ENCODE measurements around the gene FAM174C. TPM values are rescaled to one million over a fixed set of nuclear protein-coding genes. Genes with fewer than 3 reads are reported as not detected.

The FAM174C gene
- total RNA-seq, 2 experiments from 2014 or later: 74.8 to 76.1 TPM

GRCh38 chr19:1287354-1288225 lies 12.3 kb downstream of the FAM174C start:
- no peak for DNase-seq
- Mint-ChIP-seq H3K27me3 (peaks cover 35% of the 10 kb centered on the region), H3K4me1 (ENCODE audit: low read depth) (peaks cover 10% of the 10 kb centered on the region), H3K36me3 (no peaks in the 10 kb centered on the region), H3K27ac (no peak overlapping the region), H3K4me3 (no peak overlapping the region), H3K9me3 (no peaks in the 10 kb centered on the region)
- intact Hi-C loops (cut with micrococcal nuclease): no loop called here
- POLR2A ChIA-PET: no interaction called here
- CTCF ChIA-PET: no interaction called here

GRCh38 chr19:1288226-1288612 lies 12.9 kb downstream of the FAM174C start:
- H3K36me3 Mint-ChIP-seq: no peaks in the 10 kb centered on the region
- no peak for DNase-seq
- H3K4me3 Mint-ChIP-seq: no peak overlapping the region
- H3K9me3 Mint-ChIP-seq: no peaks in the 10 kb centered on the region
- H3K27me3 Mint-ChIP-seq: peaks cover 38% of the 10 kb centered on the region
- no peak overlapping the region for H3K27ac Mint-ChIP-seq
- peaks cover 10% of the 10 kb centered on the region for H3K4me1 Mint-ChIP-seq (ENCODE audit: low read depth)
- ChIA-PET CTCF (no interaction called here), POLR2A (no interaction called here)
- intact Hi-C loops (cut with micrococcal nuclease): no loop called here

GRCh38 chr19:1288833-1289685 lies 13.7 kb downstream of the FAM174C start:
- Mint-ChIP-seq H3K9me3 (no peaks in the 10 kb centered on the region), H3K4me3 (no peak overlapping the region), H3K4me1 (ENCODE audit: low read depth) (peaks cover 10% of the 10 kb centered on the region), H3K27me3 (peaks cover 38% of the 10 kb centered on the region), H3K27ac (no peak overlapping the region), H3K36me3 (no peaks in the 10 kb centered on the region)
- POLR2A ChIA-PET: no interaction called here
- CTCF ChIA-PET: no interaction called here
- no peak for DNase-seq
- intact Hi-C loops (cut with micrococcal nuclease): no loop called here

- H3K4me3 Mint-ChIP-seq: no peak overlapping the region
- H3K27me3 Mint-ChIP-seq: peaks cover 37% of the 10 kb centered on the region
- H3K27ac Mint-ChIP-seq: no peak overlapping the region
- intact Hi-C loops (cut with micrococcal nuclease): no loop called here
- CTCF ChIA-PET: no interaction called here
- no peaks in the 10 kb centered on the region for H3K36me3 Mint-ChIP-seq
- POLR2A ChIA-PET: no interaction called here
- no peaks in the 10 kb centered on the region for H3K9me3 Mint-ChIP-seq
- H3K4me1 Mint-ChIP-seq (ENCODE audit: low read depth): peaks cover 10% of the 10 kb centered on the region
- DNase-seq: no peak
Measured at GRCh38 chr19:1289686-1290025, 14.3 kb downstream of the FAM174C start.

- ChIA-PET POLR2A (no interaction called here), CTCF (no interaction called here)
- H3K4me1 Mint-ChIP-seq (ENCODE audit: low read depth): peaks cover 4% of the 10 kb centered on the region
- H3K4me3 Mint-ChIP-seq: no peak overlapping the region
- no peak for DNase-seq
- intact Hi-C loops (cut with micrococcal nuclease): no loop called here
- no peak overlapping the region for H3K27ac Mint-ChIP-seq
- peaks cover 36% of the 10 kb centered on the region for H3K27me3 Mint-ChIP-seq
- no peaks in the 10 kb centered on the region for H3K36me3 Mint-ChIP-seq
- no peaks in the 10 kb centered on the region for H3K9me3 Mint-ChIP-seq
Measured at GRCh38 chr19:1290196-1290702, 14.9 kb downstream of the FAM174C start.

GRCh38 chr19:1290703-1291651 lies 15.6 kb downstream of the FAM174C start:
- no peaks in the 10 kb centered on the region for H3K9me3 Mint-ChIP-seq
- no peak overlapping the region for H3K27ac Mint-ChIP-seq
- H3K4me1 Mint-ChIP-seq (ENCODE audit: low read depth): peaks cover 4% of the 10 kb centered on the region
- ChIA-PET CTCF (no interaction called here), POLR2A (no interaction called here)
- no peak for DNase-seq
- no peaks in the 10 kb centered on the region for H3K36me3 Mint-ChIP-seq
- intact Hi-C loops (cut with micrococcal nuclease): no loop called here
- H3K4me3 Mint-ChIP-seq: no peak overlapping the region
- H3K27me3 Mint-ChIP-seq: peaks cover 35% of the 10 kb centered on the region

- CTCF ChIA-PET: no interaction called here
- H3K36me3 Mint-ChIP-seq: no peaks in the 10 kb centered on the region
- H3K4me3 Mint-ChIP-seq: no peak overlapping the region
- peaks cover 30% of the 10 kb centered on the region for H3K27me3 Mint-ChIP-seq
- no peak for DNase-seq
- no peak overlapping the region for H3K27ac Mint-ChIP-seq
- no peaks in the 10 kb centered on the region for H3K9me3 Mint-ChIP-seq
- H3K4me1 Mint-ChIP-seq (ENCODE audit: low read depth): no peaks in the 10 kb centered on the region
- intact Hi-C loops (cut with micrococcal nuclease): no loop called here
- POLR2A ChIA-PET: no interaction called here
Measured at GRCh38 chr19:1291761-1292418, 16.6 kb downstream of the FAM174C start.

- ChIA-PET POLR2A (no interaction called here), CTCF (no interaction called here)
- no peaks in the 10 kb centered on the region for H3K36me3 Mint-ChIP-seq
- H3K4me3 Mint-ChIP-seq: no peak overlapping the region
- intact Hi-C loops (cut with micrococcal nuclease): no loop called here
- H3K9me3 Mint-ChIP-seq: no peaks in the 10 kb centered on the region
- no peak for DNase-seq
- peaks cover 31% of the 10 kb centered on the region for H3K27me3 Mint-ChIP-seq
- H3K4me1 Mint-ChIP-seq (ENCODE audit: low read depth): no peaks in the 10 kb centered on the region
- no peak overlapping the region for H3K27ac Mint-ChIP-seq
Measured at GRCh38 chr19:1292419-1293151, 17.3 kb downstream of the FAM174C start.

GRCh38 chr19:1293782-1294604 lies 18.7 kb downstream of the FAM174C start:
- Mint-ChIP-seq H3K36me3 (no peaks in the 10 kb centered on the region), H3K27me3 (peaks cover 26% of the 10 kb centered on the region), H3K4me3 (no peak overlapping the region), H3K27ac (no peak overlapping the region), H3K4me1 (ENCODE audit: low read depth) (no peaks in the 10 kb centered on the region), H3K9me3 (no peaks in the 10 kb centered on the region)
- ChIA-PET CTCF (no interaction called here), POLR2A (no interaction called here)
- no peak for DNase-seq
- intact Hi-C loops (cut with micrococcal nuclease): no loop called here

GRCh38 chr19:1294688-1295087 lies 19.4 kb downstream of the FAM174C start:
- POLR2A ChIA-PET: no interaction called here
- CTCF ChIA-PET: no interaction called here
- intact Hi-C loops (cut with micrococcal nuclease): no loop called here
- Mint-ChIP-seq H3K9me3 (no peaks in the 10 kb centered on the region), H3K4me3 (no peak overlapping the region), H3K36me3 (no peaks in the 10 kb centered on the region), H3K27ac (no peak overlapping the region), H3K27me3 (peaks cover 23% of the 10 kb centered on the region), H3K4me1 (ENCODE audit: low read depth) (no peaks in the 10 kb centered on the region)
- DNase-seq: no peak
